Heart left ventricle (tissue), 16 donors: ENCODE results near the gene BCL2. TPM values are rescaled to one million over a fixed set of nuclear protein-coding genes. Genes with fewer than 3 reads are reported as not detected.
A peak's percentile ranks its signal among the peaks of the same experiment; 100 is the strongest.

Experiments
- ATAC-seq, 4 donors: fragments of 200-7000 bp; cut with Tn5 transposase; one replicate each; pipeline ENCODE4 v1.9.1; 2020 to 2022; ENCODE audit warnings: moderate library complexity in 4 of 4, mild to moderate bottlenecking in 3 of 4, moderate number of reproducible peaks in 1 of 4
- DNase-seq, 5 donors: peaks; one replicate each; pipeline ENCODE4 v3.0.0-alpha.2; 2020
- H3K27ac ChIP-seq, 12 donors: fragments of 200-600 bp; sonication (generic) in 4 of 12; one replicate each; pipeline versions ENCODE4 v1.5.0 to v1.8.0; 2016 to 2022; ENCODE audit warnings: mild to moderate bottlenecking in 2 of 12
- H3K27me3 ChIP-seq, 9 donors: fragments of 200-600 bp; sonication (generic) in 2 of 9; one replicate each; pipeline versions ENCODE4 v1.5.1 to v1.8.0; 2016 to 2022; ENCODE audit warnings: mild to moderate bottlenecking in 3 of 9
- H3K36me3 ChIP-seq, 9 donors: fragments of 200-600 bp; sonication (generic) in 2 of 9; one replicate each; pipeline versions ENCODE4 v1.5.0 to v1.8.0; 2018 to 2022; ENCODE audit warnings: mild to moderate bottlenecking in 2 of 9
- H3K4me1 ChIP-seq, 12 donors: fragments of 200-600 bp; sonication (generic) in 4 of 12; one replicate each; pipeline versions ENCODE4 v1.5.0 to v1.8.0; 2016 to 2022; ENCODE audit warnings: mild to moderate bottlenecking in 3 of 12
- H3K4me3 ChIP-seq, 12 donors: fragments of 200-600 bp; sonication (generic) in 4 of 12; one replicate each; pipeline versions ENCODE4 v1.5.0 to v1.8.0; 2017 to 2022; ENCODE audit warnings: mild to moderate bottlenecking in 9 of 12, moderate library complexity in 4 of 12
- H3K9me3 ChIP-seq, 12 donors: fragments of 200-600 bp; sonication (generic) in 4 of 12; one replicate each; pipeline versions ENCODE4 v1.5.0 to v1.8.0; 2016 to 2022; ENCODE audit warnings: mild to moderate bottlenecking in 1 of 12
- CTCF ChIP-seq, 12 donors: fragments of 200-600 bp; sonication (generic) in 4 of 12; IDR thresholded peaks; one replicate each; pipeline versions ENCODE4 v1.5.0 to v1.8.0; 2018 to 2022; ENCODE audit warnings: antibody characterized with exemption in 12 of 12, mild to moderate bottlenecking in 5 of 12
- POLR2A ChIP-seq, 2 donors: fragments of 450-650 bp; IDR thresholded peaks; one replicate each; pipeline ENCODE4 v1.6.1; 2017; ENCODE audit warnings: antibody characterized with exemption in 2 of 2, mild to moderate bottlenecking in 2 of 2, moderate library complexity in 2 of 2
- WGBS, 4 donors: extraction: QIAGEN DNeasy Blood & Tissue Kit in 2 of 4; methylation state at CpG; one replicate each; pipeline versions ENCODE4 v1.1.5 to v1.1.7; 2013 to 2018; 5-methylcytosine and 5-hydroxymethylcytosine counted together
- intact Hi-C, 10 donors: fragments of 100-400 bp; cut with DNase I; formaldehyde crosslinking; loops; one replicate each; pipeline versions ENCODE4 v1.11.1 to v1.14.2; 2022
- polyA plus RNA-seq, 2 donors: library from polyadenylated mRNA; stranded (reverse); fragments of 200-250 nt; gene quantifications; one replicate each; pipeline ENCODE4 v1.2.3, GENCODE V29; 2013
- total RNA-seq, 9 donors: library from RNA; depleted of rRNA in 2 of 9; stranded (reverse); fragments of >200 nt in 2 of 9; fragmentation: NEBNext Ultra II Directional in 3 of 9; extraction: Animal tissue kit (Norgen Biotek cat#: 25700) in 3 of 9; gene quantifications; one replicate each; pipeline versions ENCODE4 v1.1.0 to v1.2.4, GENCODE V29; 2016 to 2023
- donor health status: ischemic (EF 13 %, LVEDD 7.1; RV severe dilation, severe dysfunction).
- donor health status: healthy with polysubstance abuse.
- donor health status: DM: no; HTN: yes; CAD: no.
- donor health status: DM: no; HTN: no; CAD: no.
- donor health status: ischemic (EF 25% LVEDD 6.9; RV normal size, moderate dysfunction).
- donor health status: ischemic (EF 25% LVEDD 5.7; RV mildly dilated, moderate dysfunction).
- donor health status: healthy.
- donor health status: DM: yes; HTN: yes; CAD: no.
- donor health status: ischemic (EF 35%, LVEDD 5.7; RV mildly dilated, moderate dysfunction).
- donor health status: nonischemic (EF 11% LVEDD 7.7; RV severe dilation, severe dysfunction).
- donor health status: DM: yes; HTN: yes; CAD: no.
- donor health status: PGD.
- donor health status: ischemic (EF 29% LVEDD 5.4; RV normal size, mild dysfunction).
- donor health status: nonischemic (EF 23%, LVEDD 6.1; RV moderate dilation, normal function).

Gene BCL2
- total and polyA plus RNA-seq, 11 donors: 2.9 to 24.2 (median 8.9) TPM

- Histone ChIP-seq H3K9me3 (no peaks in the 10 kb centered on the region), H3K4me3 (no peak overlapping the region), H3K27me3 (no peaks in the 10 kb centered on the region), H3K36me3 (no peaks in the 10 kb centered on the region), H3K27ac (peak overlapping the region in 2 of 12 donors; percentile 25 to 40), H3K4me1 (peaks cover 0 to 62% (median 9%) of the 10 kb centered on the region in 12 donors)
- no peak for TF ChIP-seq CTCF (IDR thresholded peaks at IDR 0.05)
- no peak for TF ChIP-seq POLR2A (IDR thresholded peaks at IDR 0.05)
- DNase-seq (no peak), ATAC-seq (no peak)
- WGBS, 4 donors: 79 to 83% (median 82%) methylated on average over 2 of the region's 2 CpGs
- intact Hi-C loops: no loop called here
These were observed 31.3 kb downstream of the BCL2 start for GRCh38 chr18:63288311-63288710.

- Histone ChIP-seq H3K27me3 (no peaks in the 10 kb centered on the region), H3K36me3 (no peaks in the 10 kb centered on the region), H3K27ac (peak overlapping the region in 4 of 12 donors; percentile 9 to 40 (median 22)), H3K4me3 (no peak overlapping the region), H3K9me3 (no peaks in the 10 kb centered on the region), H3K4me1 (peaks cover 0 to 57% (median 8%) of the 10 kb centered on the region in 12 donors)
- DNase-seq (no peak), ATAC-seq (no peak)
- no peak for TF ChIP-seq CTCF (IDR thresholded peaks at IDR 0.05)
- no peak for TF ChIP-seq POLR2A (IDR thresholded peaks at IDR 0.05)
- intact Hi-C loops: no loop called here
- 71 to 86% (median 79%) methylated on average over 1 of the region's 1 CpG for WGBS, 4 donors
These were observed 31.8 kb downstream of the BCL2 start for GRCh38 chr18:63287691-63288220.

- H3K9me3 ChIP-seq: no peaks in the 10 kb centered on the region
- intact Hi-C loops: no loop called here
- no peak overlapping the region for H3K4me3 ChIP-seq
- TF ChIP-seq POLR2A (IDR thresholded peaks at IDR 0.05) (no peak), CTCF (IDR thresholded peaks at IDR 0.05) (no peak)
- DNase-seq (no peak), ATAC-seq (no peak)
- no peaks in the 10 kb centered on the region for H3K36me3 ChIP-seq
- 62 to 77% (median 67%) methylated on average over 4 of the region's 4 CpGs for WGBS, 4 donors
- H3K27ac ChIP-seq: peak overlapping the region in 1 of 12 donors; percentile 25
- H3K27me3 ChIP-seq: no peaks in the 10 kb centered on the region
- peaks cover 0 to 50% (median 8%) of the 10 kb centered on the region in 12 donors for H3K4me1 ChIP-seq
These were observed 32.6 kb downstream of the BCL2 start for GRCh38 chr18:63286926-63287325.

- no peaks in the 10 kb centered on the region for H3K27me3 ChIP-seq
- intact Hi-C loops: no loop called here
- no peak overlapping the region for H3K4me3 ChIP-seq
- peaks cover 0 to 32% (median 0%) of the 10 kb centered on the region in 12 donors for H3K4me1 ChIP-seq
- 89 to 92% (median 91%) methylated on average over 13 to 14 of the region's 14 CpGs for WGBS, 4 donors
- DNase-seq: no peak
- no peaks in the 10 kb centered on the region for H3K9me3 ChIP-seq
- TF ChIP-seq POLR2A (IDR thresholded peaks at IDR 0.05): no peak
- TF ChIP-seq CTCF (IDR thresholded peaks at IDR 0.05): no peak
- peaks cover 0 to 6% (median 0%) of the 10 kb centered on the region in 9 donors for H3K36me3 ChIP-seq
- peak overlapping the region in 1 of 12 donors; percentile 69 for H3K27ac ChIP-seq
- peak in 1 of 4 donors; percentile 34 for ATAC-seq
These were observed 34.5 kb downstream of the BCL2 start for GRCh38 chr18:63284827-63285733.
